Activated T-cell treated with anti-CD3 and anti-CD28 coated beads, Interleukin-2, amount 50 U/mL, for 4 hours (primary cell): ENCODE measurements around the gene TANGO6. TPM values are rescaled to one million over a fixed set of nuclear protein-coding genes. Genes with fewer than 3 reads are reported as not detected.
"Not testable (repeated sequence)": the region's sequence is repeated elsewhere in the genome, so short reads cannot be mapped to it uniquely, and the experiment has no call there.

Experiments used
- ATAC-seq, 2 donors: fragments of 200-7000 bp; cut with Tn5 transposase; one replicate each; pipeline ENCODE4 v1.10.0; 2021
- DNase-seq: peaks from one replicate; pipeline ENCODE4 v3.0.0-alpha.2; 2020
- H3K27me3 Mint-ChIP-seq: one replicate; pipeline ENCODE4 v1.8.0; 2021; ENCODE audit warnings: low read depth, mixed read lengths
- H3K36me3 Mint-ChIP-seq: one replicate; pipeline ENCODE4 v1.8.0; 2022; ENCODE audit warnings: mixed read lengths; ENCODE audit not compliant: insufficient read depth
- H3K4me1 Mint-ChIP-seq: one replicate; pipeline ENCODE4 v1.8.0; 2021; ENCODE audit warnings: low read depth, mixed read lengths
- H3K4me3 Mint-ChIP-seq: one replicate; pipeline ENCODE4 v1.8.0; 2021; ENCODE audit warnings: mild to moderate bottlenecking, moderate library complexity, mixed read lengths
- H3K9me3 Mint-ChIP-seq: one replicate; pipeline ENCODE4 v1.8.0; 2021; ENCODE audit warnings: mixed read lengths
- total RNA-seq, 3 donors: library from RNA; stranded (reverse); gene quantifications; one replicate each; pipeline ENCODE4 v1.2.1, GENCODE V29; 2021

The TANGO6 gene
- total RNA-seq, 3 donors from 2014 or later: 29.6 to 37.7 (median 33.4) TPM

- no peak overlapping the region for H3K4me3 Mint-ChIP-seq
- ATAC-seq: no peak
- H3K4me1 Mint-ChIP-seq: no peaks in the 10 kb centered on the region
- H3K9me3 Mint-ChIP-seq: no peaks in the 10 kb centered on the region
- DNase-seq: no peak
- peaks cover 17% of the 10 kb centered on the region for H3K36me3 Mint-ChIP-seq
- H3K27me3 Mint-ChIP-seq: no peaks in the 10 kb centered on the region
Measured at GRCh38 chr16:68984467-68984866, 141.1 kb downstream of the TANGO6 start.

GRCh38 chr16:68985268-68985667, 141.9 kb downstream of the TANGO6 start:
- DNase-seq: no peak
- H3K36me3 Mint-ChIP-seq: peaks cover 19% of the 10 kb centered on the region
- no peaks in the 10 kb centered on the region for H3K4me1 Mint-ChIP-seq
- no peak for ATAC-seq
- H3K4me3 Mint-ChIP-seq: no peak overlapping the region
- H3K27me3 Mint-ChIP-seq: no peaks in the 10 kb centered on the region
- H3K9me3 Mint-ChIP-seq: no peaks in the 10 kb centered on the region

GRCh38 chr16:68985855-68986254, 142.5 kb downstream of the TANGO6 start:
- H3K9me3 Mint-ChIP-seq: no peaks in the 10 kb centered on the region
- H3K36me3 Mint-ChIP-seq: peaks cover 19% of the 10 kb centered on the region
- DNase-seq (no peak), ATAC-seq (no peak)
- H3K27me3 Mint-ChIP-seq: no peaks in the 10 kb centered on the region
- no peak overlapping the region for H3K4me3 Mint-ChIP-seq
- no peaks in the 10 kb centered on the region for H3K4me1 Mint-ChIP-seq

- ATAC-seq: no peak
- Mint-ChIP-seq H3K27me3 (no peaks in the 10 kb centered on the region), H3K4me3 (no peak overlapping the region), H3K36me3 (peaks cover 26% of the 10 kb centered on the region), H3K4me1 (no peaks in the 10 kb centered on the region), H3K9me3 (no peaks in the 10 kb centered on the region)
- DNase-seq: no peak
Measured at GRCh38 chr16:68987734-68988457, 144.6 kb downstream of the TANGO6 start.

GRCh38 chr16:68990172-68990845, 147.0 kb downstream of the TANGO6 start:
- not testable (repeated sequence) for DNase-seq, ATAC-seq, H3K9me3 Mint-ChIP-seq, H3K4me1 Mint-ChIP-seq, H3K4me3 Mint-ChIP-seq, H3K27me3 Mint-ChIP-seq
- peaks cover 23% of the 10 kb centered on the region for H3K36me3 Mint-ChIP-seq

GRCh38 chr16:68991075-68991474, 147.7 kb downstream of the TANGO6 start:
- ATAC-seq (no peak), DNase-seq (no peak)
- Mint-ChIP-seq H3K27me3 (no peaks in the 10 kb centered on the region), H3K4me1 (no peaks in the 10 kb centered on the region), H3K9me3 (no peaks in the 10 kb centered on the region), H3K4me3 (no peak overlapping the region), H3K36me3 (peaks cover 21% of the 10 kb centered on the region)

- ATAC-seq (no peak), DNase-seq (no peak)
- Mint-ChIP-seq H3K4me1 (no peaks in the 10 kb centered on the region), H3K27me3 (no peaks in the 10 kb centered on the region), H3K4me3 (no peak overlapping the region), H3K36me3 (peaks cover 29% of the 10 kb centered on the region), H3K9me3 (no peaks in the 10 kb centered on the region)
Measured at GRCh38 chr16:68992521-68992920, 149.2 kb downstream of the TANGO6 start.

GRCh38 chr16:68993456-68993855, 150.1 kb downstream of the TANGO6 start:
- ATAC-seq (no peak), DNase-seq (no peak)
- Mint-ChIP-seq H3K27me3 (no peaks in the 10 kb centered on the region), H3K4me1 (no peaks in the 10 kb centered on the region), H3K36me3 (peaks cover 32% of the 10 kb centered on the region), H3K9me3 (no peaks in the 10 kb centered on the region), H3K4me3 (no peak overlapping the region)

- peaks cover 32% of the 10 kb centered on the region for H3K36me3 Mint-ChIP-seq
- H3K9me3 Mint-ChIP-seq: no peaks in the 10 kb centered on the region
- ATAC-seq: no peak
- no peak overlapping the region for H3K4me3 Mint-ChIP-seq
- no peaks in the 10 kb centered on the region for H3K4me1 Mint-ChIP-seq
- DNase-seq: no peak
- H3K27me3 Mint-ChIP-seq: no peaks in the 10 kb centered on the region
Measured at GRCh38 chr16:68993885-68994284, 150.6 kb downstream of the TANGO6 start.

- Mint-ChIP-seq H3K4me1 (no peaks in the 10 kb centered on the region), H3K9me3 (no peaks in the 10 kb centered on the region)
Measured at GRCh38 chr16:68994324-68994723, 151.0 kb downstream of the TANGO6 start.

GRCh38 chr16:68995011-68995504, 151.7 kb downstream of the TANGO6 start:
- no peak overlapping the region for H3K4me3 Mint-ChIP-seq
- H3K9me3 Mint-ChIP-seq: no peaks in the 10 kb centered on the region
- peaks cover 30% of the 10 kb centered on the region for H3K36me3 Mint-ChIP-seq
- DNase-seq (no peak), ATAC-seq (no peak)
- no peaks in the 10 kb centered on the region for H3K27me3 Mint-ChIP-seq
- H3K4me1 Mint-ChIP-seq: no peaks in the 10 kb centered on the region

More at GRCh38 chr16:68994324-68994723, 151.0 kb downstream of the TANGO6 start:
- no peak for ATAC-seq
- peaks cover 32% of the 10 kb centered on the region for H3K36me3 Mint-ChIP-seq
- H3K4me3 Mint-ChIP-seq: no peak overlapping the region
- no peaks in the 10 kb centered on the region for H3K27me3 Mint-ChIP-seq
- no peak for DNase-seq

- H3K27me3 Mint-ChIP-seq: no peaks in the 10 kb centered on the region
- ATAC-seq (no peak), DNase-seq (no peak)
- peaks cover 33% of the 10 kb centered on the region for H3K36me3 Mint-ChIP-seq
- no peak overlapping the region for H3K4me3 Mint-ChIP-seq
- H3K9me3 Mint-ChIP-seq: no peaks in the 10 kb centered on the region
- no peaks in the 10 kb centered on the region for H3K4me1 Mint-ChIP-seq
Measured at GRCh38 chr16:68997564-68997963, 154.2 kb downstream of the TANGO6 start.

- H3K4me1 Mint-ChIP-seq: no peaks in the 10 kb centered on the region
- H3K36me3 Mint-ChIP-seq: peaks cover 36% of the 10 kb centered on the region
- H3K4me3 Mint-ChIP-seq: no peak overlapping the region
- peaks cover 3% of the 10 kb centered on the region for H3K9me3 Mint-ChIP-seq
- DNase-seq (no peak), ATAC-seq (no peak)
- H3K27me3 Mint-ChIP-seq: no peaks in the 10 kb centered on the region
Measured at GRCh38 chr16:68999114-68999513, 155.8 kb downstream of the TANGO6 start.

- no peaks in the 10 kb centered on the region for H3K4me1 Mint-ChIP-seq
- no peaks in the 10 kb centered on the region for H3K27me3 Mint-ChIP-seq
- H3K4me3 Mint-ChIP-seq: no peak overlapping the region
- no peak for DNase-seq
- peaks cover 3% of the 10 kb centered on the region for H3K9me3 Mint-ChIP-seq
- peaks cover 32% of the 10 kb centered on the region for H3K36me3 Mint-ChIP-seq
- no peak for ATAC-seq
Measured at GRCh38 chr16:69003500-69003899, 160.2 kb downstream of the TANGO6 start.
